ENCODE data around the gene PRPF38B. TPM values are rescaled to one million over a fixed set of nuclear protein-coding genes. Genes with fewer than 3 reads are reported as not detected.
"Not testable (repeated sequence)": the region's sequence is repeated elsewhere in the genome, so short reads cannot be mapped to it uniquely, and the experiment has no call there.

The PRPF38B gene
- total and polyA plus RNA-seq, 2 of the 8 experiments (the other 6 are each of a cell fraction or from before 2014, with no cell fraction given), result 16.6 to 50.6 TPM

GRCh38 chr1:108665771-108666170 is 26.3 kb upstream of the PRPF38B start (continued):
- no peak for TF ChIP-seq SAP30 (IDR thresholded peaks at IDR 0.05; ENCODE audit: insufficient read depth, insufficient replicate concordance, low read length)
- TF ChIP-seq CEBPB (IDR thresholded peaks at IDR 0.05; ENCODE audit: low read depth, low read length), result no peak
- TF ChIP-seq CBX5 (IDR thresholded peaks at IDR 0.05; ENCODE audit: low read depth, low read length), result no peak
- no peak for TF ChIP-seq POLR2AphosphoS5 (IDR thresholded peaks at IDR 0.05; ENCODE audit: low read depth, low read length)

GRCh38 chr1:108667422-108667821 is 24.7 kb upstream of the PRPF38B start:
- H3K23me2 ChIP-seq (ENCODE audit: low read depth, low read length); H3K18ac ChIP-seq (ENCODE audit: extremely low read depth, low read length); H2BK15ac ChIP-seq (ENCODE audit: low read length); H4K5ac ChIP-seq (ENCODE audit: insufficient read length, low read depth, low read length); H2AK5ac ChIP-seq (ENCODE audit: low read depth, low read length); H3K79me1 ChIP-seq (ENCODE audit: low read depth, low read length); H2AFZ ChIP-seq (ENCODE audit: low read length); H4K91ac ChIP-seq (replicated peaks; ENCODE audit: insufficient read length, low read length); H4K20me1 ChIP-seq (replicated peaks in 1 of 2; ENCODE audit: control insufficient read depth in 1 of 2, insufficient read depth in 2 of 2, low read length in 2 of 2); H3K4me1 ChIP-seq (replicated peaks in 1 of 4; ENCODE audit: control insufficient read depth in 3 of 4, insufficient read depth in 4 of 4, low read length in 3 of 4); H3K14ac ChIP-seq (ENCODE audit: insufficient read length); H3K4me2 ChIP-seq (ENCODE audit: insufficient read depth in 1 of 2, low read depth in 2 of 2, low read length in 2 of 2); H3K36me3 ChIP-seq (ENCODE audit: control insufficient read depth in 2 of 4, insufficient read depth in 4 of 4, low read length in 3 of 4); H3K23ac ChIP-seq (ENCODE audit: insufficient read length); H3K9me3 ChIP-seq (ENCODE audit: insufficient read depth in 2 of 2, low read depth in 1 of 2, low read length in 1 of 2); FAIRE-seq; H3K27me3 ChIP-seq (replicated peaks in 1 of 4; ENCODE audit: control insufficient read depth in 3 of 4, extremely low read depth in 1 of 4, insufficient read depth in 3 of 4, low read length in 3 of 4); DNase-seq (ENCODE audit: low read depth in 1 of 2, low spot score in 2 of 2); H3K4ac ChIP-seq (replicated peaks; ENCODE audit: insufficient read length, low read depth, low read length); H4K8ac ChIP-seq (ENCODE audit: extremely low read depth, insufficient read depth, low read length); H2BK12ac ChIP-seq (ENCODE audit: low read depth, low read length); H3K27ac ChIP-seq (ENCODE audit: low read depth, low read length); H3K56ac ChIP-seq (replicated peaks; ENCODE audit: insufficient read length, low read depth, low read length); H3K9ac ChIP-seq (replicated peaks in 1 of 4; ENCODE audit: extremely low read depth in 1 of 4, low read depth in 3 of 4, low read length in 3 of 4); H2BK5ac ChIP-seq (ENCODE audit: low read depth, low read length); H2BK20ac ChIP-seq (ENCODE audit: low read length); H3K4me3 ChIP-seq (ENCODE audit: extremely low read depth in 1 of 4, insufficient read depth in 2 of 4, low read depth in 3 of 4, low read length in 4 of 4); H3K79me2 ChIP-seq (ENCODE audit: control insufficient read depth in 1 of 2, insufficient read depth in 2 of 2, low read length in 2 of 2); H2BK120ac ChIP-seq (replicated peaks; ENCODE audit: low read depth, low read length): not testable (repeated sequence)
- CTCF ChIA-PET (ENCODE audit: partially characterized antibody), result interaction anchor here (1.0 to 1.6 kb wide), 3 partner anchors 15 to 41 kb away, joined by 3 to 5 read pairs (median 4); no protein-coding TSS in a partner anchor
- POLR2A ChIA-PET (ENCODE audit: partially characterized antibody), result interaction anchor here (1.4 kb wide), 1 partner anchor 24 kb away, joined by 3 read pairs; the partner anchor contains the start of gene PRPF38B
- WGBS, 2 experiments (ENCODE audit: extremely low coverage in 1 of 2, insufficient coverage in 1 of 2, insufficient read length in 1 of 2, insufficient replicate concordance in 2 of 2, low coverage in 1 of 2, low lambda C conversion rate in 2 of 2, missing lambda C conversion rate in 1 of 2), result 97% methylated on average over 9 of the region's 28 CpGs; no CpG with 5 or more reads in 1 of the 2 experiments

All from H1 (cell line).